NCI-H2107 treated with DMSO at 0.1 percent for 48 hours (cell line): Measurements from ENCODE around the gene MAMDC2.

Source experiments
- DNase-seq: peaks from one replicate; lab custom pipeline; 2025; ENCODE audit not compliant: unreplicated experiment; lab: John Stamatoyannopoulos, UW

MAMDC2 gene

DNA sequence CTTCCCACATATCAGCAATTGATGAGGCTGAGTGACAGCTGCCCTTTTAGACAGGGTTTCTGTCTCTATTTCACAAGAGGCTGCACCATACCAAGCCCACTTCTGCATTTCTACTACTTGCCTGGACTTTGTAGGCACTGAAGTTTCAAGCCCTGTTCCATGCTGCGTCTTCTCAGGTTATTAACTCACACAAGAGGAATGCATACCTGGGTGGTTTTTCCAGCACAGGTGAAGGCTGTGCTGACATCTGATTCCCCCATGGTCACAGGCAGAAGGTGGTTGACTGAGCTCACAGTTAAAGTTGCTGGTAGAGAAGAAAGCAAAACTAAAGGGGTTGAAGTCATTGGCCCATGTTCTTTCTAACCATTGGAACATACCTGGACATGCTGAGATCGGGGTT is 86.6 kb downstream of the MAMDC2 start:
- peak; percentile 28 for DNase-seq

GRCh38 chr9:70131296-70131695 is 87.6 kb downstream of the MAMDC2 start:
- DNase-seq, result peak; percentile 91

DNA sequence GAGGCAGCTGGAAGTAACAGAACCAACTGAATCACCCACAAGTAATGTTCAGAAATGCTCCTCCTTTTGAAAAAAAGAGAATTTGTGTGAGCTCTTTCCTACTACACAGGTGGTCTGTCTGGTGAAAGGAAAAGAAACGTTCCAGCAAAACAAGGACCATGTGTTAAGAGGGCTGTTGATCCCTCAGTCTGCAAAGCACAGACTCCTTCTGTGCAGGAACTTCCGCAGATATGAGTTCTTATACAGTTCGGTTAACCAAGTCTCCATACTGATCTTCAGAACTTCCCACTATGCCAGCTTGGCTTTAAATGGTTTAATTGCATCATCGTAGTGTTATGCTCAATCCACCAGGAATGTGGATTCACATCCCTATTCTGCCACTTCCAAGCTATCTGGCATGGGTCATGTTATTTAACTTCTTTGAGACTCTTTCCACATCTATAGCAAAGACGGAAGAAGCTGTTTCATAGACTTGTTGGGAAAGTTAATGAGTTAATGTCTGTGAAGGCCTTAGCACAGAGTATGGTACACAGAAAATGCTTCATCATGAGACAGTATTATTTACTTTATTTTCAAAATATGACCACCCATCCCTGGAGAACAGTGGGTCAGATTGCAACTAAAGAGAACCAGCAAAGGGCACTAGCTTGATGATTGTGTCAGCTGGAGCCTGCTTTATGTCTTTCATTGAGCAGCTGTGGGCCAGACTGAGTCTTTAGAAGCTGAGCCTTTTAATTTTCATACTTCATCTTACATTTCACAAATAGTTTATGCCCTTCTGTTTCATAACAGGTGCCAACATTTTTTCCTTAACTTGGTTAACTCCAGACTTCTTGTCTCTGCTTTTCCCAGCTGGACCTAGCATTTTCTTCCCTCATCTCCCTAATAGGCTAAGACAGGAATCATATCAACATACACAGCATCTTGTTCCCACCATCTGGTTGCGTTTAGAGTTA is 89.9 kb downstream of the MAMDC2 start:
- DNase-seq, result no peak

DNA sequence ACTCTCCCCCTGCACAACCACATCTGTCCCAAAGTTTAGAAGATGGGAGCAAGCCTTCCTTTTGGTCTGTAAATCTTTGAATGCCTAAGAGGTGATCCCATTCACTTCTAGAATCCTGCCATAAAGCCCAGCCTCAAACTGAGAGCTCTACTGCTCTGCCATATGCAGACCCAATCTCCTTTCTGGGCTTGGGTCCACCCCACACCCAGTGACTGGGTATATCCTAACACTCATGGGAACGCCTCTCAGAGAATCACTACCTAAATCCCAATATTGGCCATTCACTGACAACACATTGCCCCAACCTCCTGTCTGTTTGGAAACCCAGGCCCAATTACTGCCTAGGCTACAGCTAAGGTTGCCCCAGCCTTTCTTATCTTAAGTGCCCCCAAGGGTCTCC is 90.7 kb downstream of the MAMDC2 start:
- no peak for DNase-seq

DNA sequence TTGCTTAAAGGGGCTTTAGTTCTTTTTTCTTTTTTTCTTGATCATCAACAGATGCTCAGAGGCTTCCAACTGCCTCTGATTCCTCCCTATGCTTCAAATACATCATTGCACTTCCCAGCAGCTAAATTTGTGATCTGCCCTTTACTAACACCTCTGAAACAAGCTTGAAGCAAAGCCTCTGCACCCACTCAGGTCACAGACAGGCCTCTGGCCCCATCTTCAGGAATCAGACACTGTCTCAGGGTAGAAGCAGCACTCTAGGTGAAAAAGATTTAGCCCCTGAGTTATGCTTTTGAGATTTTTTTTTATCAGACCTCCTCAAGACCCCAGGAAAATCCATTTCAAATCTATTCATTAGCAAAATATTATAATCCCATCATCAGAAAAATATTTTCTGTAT is 91.5 kb downstream of the MAMDC2 start:
- no peak for DNase-seq

DNA sequence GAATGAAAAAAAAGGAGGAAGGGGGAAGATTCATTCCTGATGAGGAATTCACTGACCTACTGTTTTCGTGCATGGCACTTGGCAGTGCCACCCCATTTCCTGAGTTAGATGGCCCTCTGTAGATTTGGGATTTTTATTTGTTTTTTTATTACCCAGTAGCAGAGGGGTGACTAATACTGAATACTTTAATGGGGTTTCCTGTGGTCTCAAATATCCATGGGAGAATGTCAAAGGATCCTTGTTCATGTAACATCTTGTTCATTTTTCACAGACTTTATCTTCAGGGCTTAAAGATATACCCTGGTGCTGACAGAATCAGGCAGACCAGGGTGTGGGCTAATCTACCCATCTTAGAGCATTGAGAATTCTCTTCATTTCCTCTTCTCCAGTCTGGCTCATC is 93.0 kb downstream of the MAMDC2 start:
- DNase-seq, result no peak

GRCh38 chr9:70137577-70137976 is 93.9 kb downstream of the MAMDC2 start:
- DNase-seq, result no peak

DNA sequence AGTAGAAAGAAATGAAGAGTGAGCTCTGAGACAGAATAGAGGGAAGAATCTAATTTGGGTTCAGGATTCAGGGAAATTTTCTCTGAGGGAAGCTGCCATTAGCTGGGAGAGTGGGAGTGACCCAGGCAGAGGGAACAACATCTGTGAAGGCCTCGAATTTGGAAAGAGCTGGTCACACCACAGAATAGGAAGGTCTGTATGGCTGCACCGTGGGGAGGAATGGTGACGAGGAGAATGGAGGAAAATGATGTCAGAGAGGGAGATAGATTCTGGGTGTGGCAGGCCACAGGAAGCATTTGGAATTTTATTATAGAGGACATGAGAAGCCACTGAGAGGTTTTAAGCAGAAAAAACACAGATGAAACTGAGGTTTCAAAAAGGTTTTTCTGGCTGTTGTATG is 98.5 kb downstream of the MAMDC2 start:
- no peak for DNase-seq

- DNase-seq, result no peak
These were observed 99.9 kb downstream of the MAMDC2 start for GRCh38 chr9:70143394-70144130.

DNA sequence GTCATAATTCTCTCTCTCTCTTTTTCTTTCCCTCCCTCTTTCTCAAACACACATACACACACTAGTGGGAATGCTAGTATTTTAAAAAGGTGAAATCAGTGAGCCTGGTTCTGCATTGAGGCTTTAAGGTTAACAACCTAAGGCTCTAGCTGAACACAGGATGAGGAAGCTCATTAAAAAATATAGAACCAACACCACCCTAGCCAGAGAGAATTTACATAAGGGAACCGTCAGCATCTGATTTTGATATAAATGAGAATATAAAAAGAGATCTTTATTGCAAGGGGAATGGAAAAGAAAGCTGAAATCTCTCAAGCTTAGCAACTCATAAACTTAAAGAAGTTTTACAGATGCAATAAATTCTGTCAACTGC is 100.5 kb downstream of the MAMDC2 start:
- DNase-seq, result no peak

- DNase-seq, result no peak
These were observed 102.3 kb downstream of the MAMDC2 start for GRCh38 chr9:70145981-70146380.

- DNase-seq, result no peak
These were observed 103.5 kb downstream of the MAMDC2 start for GRCh38 chr9:70147196-70147595.

GRCh38 chr9:70147651-70148050 is 104.0 kb downstream of the MAMDC2 start:
- no peak for DNase-seq

DNA sequence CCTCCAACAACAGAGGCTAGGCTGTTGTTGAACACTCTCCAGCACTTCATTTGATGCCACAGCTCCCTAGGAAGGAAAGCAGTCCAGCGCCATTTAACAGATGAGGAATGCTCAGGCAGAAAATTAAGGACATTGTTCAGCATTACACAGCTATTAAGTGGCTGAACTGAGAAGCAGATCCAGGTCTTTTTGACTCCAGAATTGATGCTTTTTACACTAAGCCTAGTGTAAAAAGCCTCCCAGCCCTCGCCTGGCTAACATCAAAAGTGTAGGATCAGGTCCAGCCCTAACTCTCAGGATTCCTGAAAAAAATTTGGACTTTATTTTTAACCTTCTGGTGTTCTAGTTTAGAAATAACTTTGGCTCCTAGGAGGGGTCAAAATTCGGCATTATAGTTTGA is 108.7 kb downstream of the MAMDC2 start:
- no peak for DNase-seq

DNA sequence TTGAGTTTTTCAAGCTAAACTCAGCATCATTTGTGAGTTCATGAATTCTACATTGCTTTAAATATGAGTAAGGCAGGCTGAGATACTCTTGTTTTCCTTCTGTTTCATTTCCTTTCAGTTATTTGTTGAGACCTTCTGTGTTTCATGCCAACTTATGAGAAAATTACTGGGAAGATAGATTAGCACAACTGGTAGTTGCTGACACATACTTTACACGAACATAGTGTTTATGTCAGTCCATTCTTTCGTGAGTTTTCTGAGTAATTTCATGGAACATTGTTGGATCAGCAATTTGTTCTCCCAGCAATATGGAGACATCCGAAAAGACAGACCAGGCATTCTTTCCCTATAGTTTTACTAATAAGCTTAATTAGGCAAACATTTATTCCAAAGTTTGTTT is 113.1 kb downstream of the MAMDC2 start:
- no peak for DNase-seq

DNA sequence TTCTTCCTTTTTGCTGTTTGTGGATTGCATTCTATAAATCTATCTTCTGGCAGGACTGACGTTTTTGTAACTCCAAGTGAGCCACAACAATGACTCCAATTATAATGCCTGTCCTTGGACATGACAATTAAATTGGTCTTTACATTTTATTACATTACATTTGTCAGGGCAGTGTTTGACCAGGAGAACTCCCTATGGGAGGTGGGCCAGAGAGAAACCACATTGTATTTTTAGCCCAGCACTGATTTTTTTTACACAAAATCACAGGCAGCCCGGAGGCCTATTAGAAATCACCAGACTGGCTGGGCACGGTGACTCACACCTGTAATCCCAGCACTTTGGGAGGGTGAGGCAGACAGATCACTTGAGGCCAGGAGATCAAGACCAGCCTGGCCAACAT is 116.0 kb downstream of the MAMDC2 start:
- DNase-seq, result no peak

DNA sequence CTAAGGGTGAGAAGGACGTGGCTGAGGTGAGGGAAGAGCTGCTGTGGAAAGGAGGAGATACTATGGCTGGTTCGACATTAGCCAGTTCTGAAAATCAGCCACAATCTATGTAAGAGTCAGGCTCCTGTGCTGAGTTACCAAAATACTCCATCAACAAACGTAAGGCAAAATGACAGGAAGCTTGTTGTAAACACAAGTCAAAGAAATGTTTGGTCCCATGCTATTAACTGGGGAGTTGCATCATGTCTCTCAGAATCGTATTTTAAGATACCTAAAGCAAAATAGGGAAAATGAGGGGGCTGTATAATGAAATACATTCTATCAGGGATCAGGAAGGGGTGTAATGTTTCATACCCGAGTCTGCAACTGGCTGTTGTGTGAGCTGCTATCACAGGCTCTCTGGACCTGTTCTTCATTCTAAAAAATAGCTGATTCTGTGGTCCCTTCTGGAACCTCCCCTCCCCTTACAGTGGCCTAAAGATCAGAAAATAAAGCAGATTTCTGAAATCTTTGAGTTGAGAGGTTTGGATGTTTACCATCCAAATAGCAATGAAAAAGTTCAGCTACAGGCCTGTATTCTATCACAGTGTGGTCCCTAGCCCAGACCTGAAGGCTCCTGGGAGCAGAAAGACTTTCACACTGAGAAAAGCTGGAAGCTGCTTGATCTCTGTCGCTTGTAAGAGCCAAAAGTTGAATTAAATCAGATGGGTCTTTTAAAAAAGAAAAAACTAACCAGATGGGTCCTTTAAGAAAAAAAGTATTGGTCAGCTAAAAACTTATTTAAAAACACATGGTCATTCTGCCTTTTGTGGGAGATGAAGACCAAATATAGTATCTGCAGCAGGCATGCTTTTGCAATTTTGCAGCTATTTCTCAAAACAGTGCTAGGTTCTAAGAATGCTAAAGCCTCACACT is 117.3 kb downstream of the MAMDC2 start:
- no peak for DNase-seq

GRCh38 chr9:70165006-70165602 is 121.5 kb downstream of the MAMDC2 start:
- DNase-seq, result no peak

- no peak for DNase-seq
These were observed 124.9 kb downstream of the MAMDC2 start for GRCh38 chr9:70168521-70168920.

DNA sequence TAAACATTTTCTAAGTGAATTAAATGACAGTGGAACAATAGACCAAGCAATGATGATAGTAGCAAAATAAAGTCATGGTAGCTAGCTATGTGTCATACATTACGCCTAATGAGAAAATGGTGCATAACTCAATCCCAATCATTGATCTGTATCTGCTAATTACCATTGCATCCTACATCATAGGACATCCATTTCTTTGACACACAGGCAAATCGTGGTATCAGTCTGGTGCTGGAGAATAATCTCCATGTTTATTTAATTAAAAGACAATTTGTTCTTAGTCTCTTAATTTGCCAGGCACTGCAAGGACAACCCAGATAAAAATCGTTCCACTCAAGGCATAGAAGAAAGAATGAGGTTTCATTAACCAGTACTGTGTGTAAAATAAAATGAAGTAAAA is 125.6 kb downstream of the MAMDC2 start:
- DNase-seq, result no peak
